Measurements from ENCODE around the gene NRXN2.

Gene NRXN2

DNA sequence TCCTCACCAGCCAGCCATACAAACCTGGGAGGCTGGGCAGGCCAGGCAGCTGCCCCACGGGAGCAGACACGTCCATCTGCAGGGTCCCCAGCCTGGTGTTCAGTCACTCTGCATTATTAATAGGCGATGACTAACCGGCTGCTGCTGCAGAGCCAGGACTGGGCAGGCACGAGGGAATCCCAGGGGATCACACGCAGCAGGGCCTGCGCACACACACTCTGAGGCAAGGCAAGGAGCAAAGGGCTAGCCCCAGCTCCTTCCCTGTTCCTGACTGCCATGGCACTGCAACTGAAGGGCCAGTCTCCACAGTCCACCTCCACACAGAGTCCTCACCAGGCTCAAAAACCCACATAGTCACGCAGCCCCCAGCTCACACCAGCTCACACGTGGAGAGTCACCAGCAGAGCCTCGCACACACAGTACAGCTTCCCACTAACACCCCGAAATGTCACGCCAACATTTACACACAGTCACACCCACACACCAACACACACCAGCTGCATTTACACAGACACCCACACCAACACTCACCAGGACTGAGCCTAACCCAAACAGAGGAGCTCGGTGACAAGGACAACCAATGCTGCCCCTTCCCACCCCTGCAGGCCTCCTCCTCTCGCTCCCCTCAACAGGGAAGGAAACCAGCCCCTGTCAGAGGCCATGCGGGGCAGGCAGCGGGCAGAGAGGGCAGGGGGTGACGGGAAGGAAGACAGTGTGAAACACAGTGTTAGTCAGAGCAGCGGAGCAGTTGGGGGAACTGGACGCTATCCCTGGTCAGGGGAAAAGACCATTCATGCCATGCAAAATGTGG, 47.3 kb downstream of the NRXN2 start:
- Histone ChIP-seq H2BK5ac (ENCODE audit: low read length) (no peak overlapping the region), H3K27me3 (ENCODE audit: control insufficient read depth in 3 of 3, insufficient read depth in 3 of 3, low read depth in 1 of 3, low read length in 3 of 3) (no peaks in the 10 kb centered on the region), H3K4me2 (ENCODE audit: insufficient read depth, low read length, poor library complexity, severe bottlenecking) (no peak overlapping the region), H3K36me3 (replicated peaks in 1 of 2; ENCODE audit: control insufficient read depth in 2 of 2, insufficient read depth in 2 of 2, low read length in 2 of 2) (no peaks in the 10 kb centered on the region), H3K9me3 (replicated peaks in 1 of 2; ENCODE audit: control insufficient read depth in 2 of 2, insufficient read depth in 1 of 2, low read depth in 1 of 2, low read length in 2 of 2) (no peaks in the 10 kb centered on the region), H3K14ac (ENCODE audit: low read length) (peak overlapping the region; percentile 58), H2BK15ac (ENCODE audit: low read length) (no peak overlapping the region), H3K4ac (ENCODE audit: low read length) (no peak overlapping the region), H4K91ac (ENCODE audit: low read depth, low read length, poor library complexity) (no peak overlapping the region), H3K23ac (ENCODE audit: low read depth, low read length, poor library complexity) (peak overlapping the region; percentile 80), H3K4me1 (ENCODE audit: control insufficient read depth in 2 of 2, insufficient read depth in 1 of 2, low read depth in 1 of 2, low read length in 2 of 2) (peaks cover 2 to 10% of the 10 kb centered on the region in 2 donors), H2BK120ac (ENCODE audit: low read depth, low read length) (no peak overlapping the region), H2AFZ (ENCODE audit: low read length) (no peak overlapping the region), H3K18ac (ENCODE audit: low read length) (peak overlapping the region; percentile 76), H3K4me3 (ENCODE audit: low read length in 2 of 2) (no peak overlapping the region), H2BK12ac (ENCODE audit: low read length) (peak overlapping the region; percentile 60), H2AK5ac (ENCODE audit: low read depth, low read length) (peak overlapping the region; percentile 41), H3K27ac (replicated peaks; ENCODE audit: low read length) (no peak overlapping the region), H3K9ac (ENCODE audit: low read depth, low read length, poor library complexity) (peak overlapping the region; percentile 50), H3K79me1 (ENCODE audit: low read depth, low read length) (no peaks in the 10 kb centered on the region), H4K8ac (ENCODE audit: low read depth, low read length) (no peak overlapping the region)
- DNase-seq (ENCODE audit: low spot score) = no peak
- WGBS, 2 donors (ENCODE audit: extremely low coverage in 2 of 2, insufficient read length in 2 of 2, insufficient replicate concordance in 1 of 2) = no CpG with 5 or more reads among the region's 19 CpGs

DNA sequence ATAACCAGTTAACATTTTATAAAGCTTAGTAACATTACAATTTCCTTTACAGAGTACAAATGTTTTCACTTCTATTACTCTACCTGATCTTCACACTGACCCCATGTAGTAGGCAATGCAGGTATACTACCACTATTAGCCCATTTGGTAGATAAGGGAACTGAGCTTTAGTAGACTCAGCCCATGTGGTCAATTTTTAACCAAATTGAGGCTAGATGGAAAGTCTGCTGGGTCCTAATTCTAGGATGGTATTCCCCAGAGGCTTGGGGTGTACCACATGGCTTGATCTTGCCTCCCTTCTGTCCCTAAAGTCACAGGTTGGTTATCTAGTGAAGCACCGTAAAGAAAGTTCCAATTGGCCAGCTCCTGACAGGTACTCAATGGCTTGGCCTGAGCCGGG, 48.2 kb downstream of the NRXN2 start:
- no peak for DNase-seq (ENCODE audit: low spot score)
- WGBS, 2 donors (ENCODE audit: extremely low coverage in 2 of 2, insufficient read length in 2 of 2, insufficient replicate concordance in 1 of 2) = no CpG with 5 or more reads among the region's 2 CpGs
- no peak overlapping the region for H4K91ac ChIP-seq (ENCODE audit: low read depth, low read length, poor library complexity)
- no peak overlapping the region for H3K18ac ChIP-seq (ENCODE audit: low read length)
- H3K9me3 ChIP-seq (replicated peaks in 1 of 2; ENCODE audit: control insufficient read depth in 2 of 2, insufficient read depth in 1 of 2, low read depth in 1 of 2, low read length in 2 of 2) = no peaks in the 10 kb centered on the region
- H3K23ac ChIP-seq (ENCODE audit: low read depth, low read length, poor library complexity) = no peak overlapping the region
- H2AFZ ChIP-seq (ENCODE audit: low read length) = no peak overlapping the region
- no peak overlapping the region for H4K8ac ChIP-seq (ENCODE audit: low read depth, low read length)
- H2BK120ac ChIP-seq (ENCODE audit: low read depth, low read length) = no peak overlapping the region
- no peak overlapping the region for H3K4me2 ChIP-seq (ENCODE audit: insufficient read depth, low read length, poor library complexity, severe bottlenecking)
- H3K36me3 ChIP-seq (replicated peaks in 1 of 2; ENCODE audit: control insufficient read depth in 2 of 2, insufficient read depth in 2 of 2, low read length in 2 of 2) = no peaks in the 10 kb centered on the region
- no peak overlapping the region for H3K4ac ChIP-seq (ENCODE audit: low read length)
- no peaks in the 10 kb centered on the region for H3K27me3 ChIP-seq (ENCODE audit: control insufficient read depth in 3 of 3, insufficient read depth in 3 of 3, low read depth in 1 of 3, low read length in 3 of 3)
- no peak overlapping the region for H3K27ac ChIP-seq (replicated peaks; ENCODE audit: low read length)
- H3K4me1 ChIP-seq (ENCODE audit: control insufficient read depth in 2 of 2, insufficient read depth in 1 of 2, low read depth in 1 of 2, low read length in 2 of 2) = peaks cover 4 to 10% of the 10 kb centered on the region in 2 donors
- H2BK5ac ChIP-seq (ENCODE audit: low read length) = no peak overlapping the region
- no peak overlapping the region for H3K4me3 ChIP-seq (ENCODE audit: low read length in 2 of 2)
- no peak overlapping the region for H3K9ac ChIP-seq (ENCODE audit: low read depth, low read length, poor library complexity)
- no peak overlapping the region for H2AK5ac ChIP-seq (ENCODE audit: low read depth, low read length)
- no peak overlapping the region for H3K14ac ChIP-seq (ENCODE audit: low read length)
- H3K79me1 ChIP-seq (ENCODE audit: low read depth, low read length) = no peaks in the 10 kb centered on the region
- H2BK12ac ChIP-seq (ENCODE audit: low read length) = no peak overlapping the region
- no peak overlapping the region for H2BK15ac ChIP-seq (ENCODE audit: low read length)

DNA sequence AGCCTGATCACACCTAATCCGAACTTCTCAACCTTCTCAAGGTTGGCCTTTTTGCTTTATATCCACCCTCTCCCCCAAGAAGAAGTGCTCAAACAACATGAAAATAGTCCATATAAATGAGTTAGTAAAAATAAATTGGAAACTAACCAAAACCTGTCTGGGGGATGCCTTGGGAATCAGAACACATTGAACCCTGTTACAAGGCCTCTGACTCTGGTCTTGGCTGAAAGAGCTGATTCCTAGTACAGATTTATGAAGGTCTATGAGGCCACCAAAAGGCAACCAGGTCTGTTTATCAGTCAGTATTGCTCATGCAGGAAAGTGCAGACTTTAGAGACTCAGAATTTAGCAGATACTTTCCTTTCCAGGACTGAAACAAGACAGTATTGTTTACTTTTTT, 49.7 kb downstream of the NRXN2 start:
- H2BK15ac ChIP-seq (ENCODE audit: low read length) = no peak overlapping the region
- no peak overlapping the region for H3K4me2 ChIP-seq (ENCODE audit: insufficient read depth, low read length, poor library complexity, severe bottlenecking)
- no peak overlapping the region for H3K23ac ChIP-seq (ENCODE audit: low read depth, low read length, poor library complexity)
- H3K36me3 ChIP-seq (replicated peaks in 1 of 2; ENCODE audit: control insufficient read depth in 2 of 2, insufficient read depth in 2 of 2, low read length in 2 of 2) = no peaks in the 10 kb centered on the region
- no CpG with 5 or more reads among the region's 1 CpG for WGBS, 2 donors (ENCODE audit: extremely low coverage in 2 of 2, insufficient read length in 2 of 2, insufficient replicate concordance in 1 of 2)
- no peak overlapping the region for H4K91ac ChIP-seq (ENCODE audit: low read depth, low read length, poor library complexity)
- no peak overlapping the region for H2AFZ ChIP-seq (ENCODE audit: low read length)
- H4K8ac ChIP-seq (ENCODE audit: low read depth, low read length) = no peak overlapping the region
- no peaks in the 10 kb centered on the region for H3K27me3 ChIP-seq (ENCODE audit: control insufficient read depth in 3 of 3, insufficient read depth in 3 of 3, low read depth in 1 of 3, low read length in 3 of 3)
- no peak overlapping the region for H3K4me3 ChIP-seq (ENCODE audit: low read length in 2 of 2)
- H3K18ac ChIP-seq (ENCODE audit: low read length) = no peak overlapping the region
- H2AK5ac ChIP-seq (ENCODE audit: low read depth, low read length) = no peak overlapping the region
- no peak overlapping the region for H3K14ac ChIP-seq (ENCODE audit: low read length)
- H3K79me1 ChIP-seq (ENCODE audit: low read depth, low read length) = no peaks in the 10 kb centered on the region
- H3K9me3 ChIP-seq (replicated peaks in 1 of 2; ENCODE audit: control insufficient read depth in 2 of 2, insufficient read depth in 1 of 2, low read depth in 1 of 2, low read length in 2 of 2) = no peaks in the 10 kb centered on the region
- no peak for DNase-seq (ENCODE audit: low spot score)
- no peak overlapping the region for H2BK5ac ChIP-seq (ENCODE audit: low read length)
- no peak overlapping the region for H3K27ac ChIP-seq (replicated peaks; ENCODE audit: low read length)
- no peak overlapping the region for H3K9ac ChIP-seq (ENCODE audit: low read depth, low read length, poor library complexity)
- no peak overlapping the region for H2BK120ac ChIP-seq (ENCODE audit: low read depth, low read length)
- no peak overlapping the region for H3K4ac ChIP-seq (ENCODE audit: low read length)
- no peak overlapping the region for H2BK12ac ChIP-seq (ENCODE audit: low read length)
- peaks cover 4 to 10% of the 10 kb centered on the region in 2 donors for H3K4me1 ChIP-seq (ENCODE audit: control insufficient read depth in 2 of 2, insufficient read depth in 1 of 2, low read depth in 1 of 2, low read length in 2 of 2)

DNA sequence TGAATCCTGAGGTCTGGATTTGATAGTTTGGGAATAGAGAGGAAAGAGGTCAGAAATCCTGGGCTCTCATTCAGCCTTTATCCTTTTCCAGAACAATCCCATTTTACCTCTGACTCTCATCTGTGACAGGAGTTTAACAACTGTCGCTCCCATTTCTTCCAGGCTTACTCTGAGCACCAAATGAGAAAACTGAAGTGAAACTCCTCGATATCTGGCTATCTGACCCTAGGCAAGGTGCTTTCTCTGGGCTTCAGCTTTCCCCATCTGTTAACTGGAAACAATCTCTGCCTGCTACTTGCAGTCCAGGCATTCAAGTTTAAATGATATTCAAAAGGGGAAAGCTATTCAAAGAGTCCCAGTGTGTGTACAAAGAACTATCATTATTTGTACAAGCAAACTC, 50.1 kb downstream of the NRXN2 start:
- WGBS, 2 donors (ENCODE audit: extremely low coverage in 2 of 2, insufficient read length in 2 of 2, insufficient replicate concordance in 1 of 2) = no CpG with 5 or more reads among the region's 2 CpGs
- no peak for DNase-seq (ENCODE audit: low spot score)
- H2BK15ac ChIP-seq (ENCODE audit: low read length) = no peak overlapping the region

More for the DNA sequence above, 50.1 kb downstream of the NRXN2 start:
- H2BK5ac ChIP-seq (ENCODE audit: low read length) = no peak overlapping the region
- H2BK12ac ChIP-seq (ENCODE audit: low read length) = no peak overlapping the region
- no peak overlapping the region for H4K8ac ChIP-seq (ENCODE audit: low read depth, low read length)
- H2AK5ac ChIP-seq (ENCODE audit: low read depth, low read length) = no peak overlapping the region
- H3K79me1 ChIP-seq (ENCODE audit: low read depth, low read length) = no peaks in the 10 kb centered on the region
- H3K4ac ChIP-seq (ENCODE audit: low read length) = no peak overlapping the region
- no peaks in the 10 kb centered on the region for H3K9me3 ChIP-seq (replicated peaks in 1 of 2; ENCODE audit: control insufficient read depth in 2 of 2, insufficient read depth in 1 of 2, low read depth in 1 of 2, low read length in 2 of 2)
- H3K27me3 ChIP-seq (ENCODE audit: control insufficient read depth in 3 of 3, insufficient read depth in 3 of 3, low read depth in 1 of 3, low read length in 3 of 3) = no peaks in the 10 kb centered on the region
- H4K91ac ChIP-seq (ENCODE audit: low read depth, low read length, poor library complexity) = no peak overlapping the region
- no peaks in the 10 kb centered on the region for H3K36me3 ChIP-seq (replicated peaks in 1 of 2; ENCODE audit: control insufficient read depth in 2 of 2, insufficient read depth in 2 of 2, low read length in 2 of 2)
- peaks cover 4 to 10% of the 10 kb centered on the region in 2 donors for H3K4me1 ChIP-seq (ENCODE audit: control insufficient read depth in 2 of 2, insufficient read depth in 1 of 2, low read depth in 1 of 2, low read length in 2 of 2)
- no peak overlapping the region for H3K27ac ChIP-seq (replicated peaks; ENCODE audit: low read length)
- H2AFZ ChIP-seq (ENCODE audit: low read length) = no peak overlapping the region
- no peak overlapping the region for H3K18ac ChIP-seq (ENCODE audit: low read length)
- no peak overlapping the region for H3K14ac ChIP-seq (ENCODE audit: low read length)
- H2BK120ac ChIP-seq (ENCODE audit: low read depth, low read length) = no peak overlapping the region
- no peak overlapping the region for H3K9ac ChIP-seq (ENCODE audit: low read depth, low read length, poor library complexity)
- H3K4me2 ChIP-seq (ENCODE audit: insufficient read depth, low read length, poor library complexity, severe bottlenecking) = no peak overlapping the region
- no peak overlapping the region for H3K23ac ChIP-seq (ENCODE audit: low read depth, low read length, poor library complexity)
- H3K4me3 ChIP-seq (ENCODE audit: low read length in 2 of 2) = no peak overlapping the region

Measured in neuronal stem cell (in vitro differentiated cells).